ENCODE results near the gene CTNND2.

Gene CTNND2

GRCh38 chr5:11922394-11922793, 18.1 kb upstream of the CTNND2 start:
- CTCF ChIA-PET, result no interaction called here
- TF ChIP-seq, protein P1, sequence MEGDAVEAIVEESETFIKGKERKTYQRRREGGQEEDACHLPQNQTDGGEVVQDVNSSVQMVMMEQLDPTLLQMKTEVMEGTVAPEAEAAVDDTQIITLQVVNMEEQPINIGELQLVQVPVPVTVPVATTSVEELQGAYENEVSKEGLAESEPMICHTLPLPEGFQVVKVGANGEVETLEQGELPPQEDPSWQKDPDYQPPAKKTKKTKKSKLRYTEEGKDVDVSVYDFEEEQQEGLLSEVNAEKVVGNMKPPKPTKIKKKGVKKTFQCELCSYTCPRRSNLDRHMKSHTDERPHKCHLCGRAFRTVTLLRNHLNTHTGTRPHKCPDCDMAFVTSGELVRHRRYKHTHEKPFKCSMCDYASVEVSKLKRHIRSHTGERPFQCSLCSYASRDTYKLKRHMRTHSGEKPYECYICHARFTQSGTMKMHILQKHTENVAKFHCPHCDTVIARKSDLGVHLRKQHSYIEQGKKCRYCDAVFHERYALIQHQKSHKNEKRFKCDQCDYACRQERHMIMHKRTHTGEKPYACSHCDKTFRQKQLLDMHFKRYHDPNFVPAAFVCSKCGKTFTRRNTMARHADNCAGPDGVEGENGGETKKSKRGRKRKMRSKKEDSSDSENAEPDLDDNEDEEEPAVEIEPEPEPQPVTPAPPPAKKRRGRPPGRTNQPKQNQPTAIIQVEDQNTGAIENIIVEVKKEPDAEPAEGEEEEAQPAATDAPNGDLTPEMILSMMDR (IDR thresholded peaks at IDR 0.05; ENCODE audit: control extremely low read depth, extremely low read depth, low read depth, missing control alignments), result no peak

DNA sequence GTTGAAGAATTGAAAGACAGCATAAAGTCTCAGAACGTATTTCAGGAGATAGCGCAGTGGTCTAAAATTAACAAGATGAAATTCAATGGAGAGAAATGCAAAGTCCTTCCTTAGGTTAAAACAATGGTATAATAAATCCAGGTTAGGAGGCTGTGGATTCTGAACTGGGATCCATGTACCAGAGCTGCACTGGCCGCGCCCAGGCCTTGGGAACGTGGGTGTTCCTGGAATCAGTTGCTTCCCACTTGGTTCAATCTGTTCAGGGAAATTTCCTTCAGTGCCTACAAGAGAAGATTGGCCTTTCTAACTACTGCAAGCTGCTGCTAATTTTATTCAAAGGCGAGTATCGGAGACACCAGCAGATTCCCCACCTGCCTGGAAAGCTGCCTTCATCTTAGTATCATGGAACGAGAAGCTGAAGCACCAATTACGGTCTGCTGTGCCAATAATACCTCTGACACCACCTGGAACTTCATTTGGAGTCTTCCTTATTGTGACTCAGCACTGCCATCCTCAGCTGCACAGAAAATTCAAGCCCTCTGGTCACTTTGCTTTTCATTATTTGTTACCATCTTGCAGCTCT, 14.3 kb upstream of the CTNND2 start:
- ChIA-PET POLR2A (no interaction called here), CTCF (no interaction called here)
- TF ChIP-seq, protein P1 (IDR thresholded peaks at IDR 0.05; ENCODE audit: control extremely low read depth, extremely low read depth, low read depth, missing control alignments), result no peak
- no peak for DNase-seq (ENCODE audit: extremely low spot score)

More at GRCh38 chr5:11922394-11922793, 18.1 kb upstream of the CTNND2 start:
- POLR2A ChIA-PET, result no interaction called here
- DNase-seq (ENCODE audit: extremely low spot score), result no peak

DNA sequence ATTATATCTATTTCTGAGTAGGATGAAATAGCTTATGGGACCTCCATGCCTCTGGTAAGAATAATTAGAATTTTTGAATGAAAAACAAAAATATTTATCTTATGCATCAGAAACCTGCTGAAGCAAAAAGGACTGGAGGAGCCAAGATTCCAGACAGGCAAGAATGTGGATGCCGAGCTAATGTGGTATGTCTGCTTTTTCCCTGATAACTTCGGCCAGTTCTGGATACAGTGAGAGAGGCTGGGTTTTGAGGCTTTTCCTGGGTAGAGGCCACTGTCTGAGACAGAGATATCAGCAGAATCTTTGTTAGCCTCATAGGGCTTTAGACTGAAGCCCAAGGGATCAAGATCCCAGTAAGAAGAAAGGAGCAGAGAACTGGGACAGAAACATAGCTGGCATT, 5.2 kb upstream of the CTNND2 start:
- ChIA-PET CTCF (no interaction called here), POLR2A (no interaction called here)
- no peak for DNase-seq (ENCODE audit: extremely low spot score)
- TF ChIP-seq, protein P1 (IDR thresholded peaks at IDR 0.05; ENCODE audit: control extremely low read depth, extremely low read depth, low read depth, missing control alignments), result no peak

DNA sequence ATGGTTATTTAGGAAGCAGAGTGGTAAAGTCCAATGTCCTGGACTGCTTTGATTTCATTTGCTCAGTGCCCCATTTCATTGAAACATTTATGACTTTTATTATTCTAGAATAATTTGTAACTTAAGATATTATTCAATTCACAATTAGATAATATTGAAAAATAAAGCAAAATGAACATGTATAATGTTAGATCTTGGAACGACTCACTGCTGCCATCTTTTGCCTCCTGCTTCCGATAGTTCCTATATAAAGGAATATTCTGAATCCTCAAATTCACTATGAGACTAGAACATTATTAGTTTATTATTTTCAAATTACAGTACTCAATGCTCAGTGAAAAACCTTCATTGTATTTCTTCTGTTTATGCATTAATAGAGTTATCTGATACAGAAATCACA, 2.3 kb upstream of the CTNND2 start:
- ChIA-PET POLR2A (no interaction called here), CTCF (no interaction called here)
- TF ChIP-seq, protein P1 (IDR thresholded peaks at IDR 0.05; ENCODE audit: control extremely low read depth, extremely low read depth, low read depth, missing control alignments), result no peak
- DNase-seq (ENCODE audit: extremely low spot score), result no peak

- no peak for DNase-seq (ENCODE audit: extremely low spot score)
- POLR2A ChIA-PET, result no interaction called here
- TF ChIP-seq, protein P1 (IDR thresholded peaks at IDR 0.05; ENCODE audit: control extremely low read depth, extremely low read depth, low read depth, missing control alignments), result no peak
- CTCF ChIA-PET, result no interaction called here
These were observed 960 bp upstream of the CTNND2 start for GRCh38 chr5:11905206-11905605.

DNA sequence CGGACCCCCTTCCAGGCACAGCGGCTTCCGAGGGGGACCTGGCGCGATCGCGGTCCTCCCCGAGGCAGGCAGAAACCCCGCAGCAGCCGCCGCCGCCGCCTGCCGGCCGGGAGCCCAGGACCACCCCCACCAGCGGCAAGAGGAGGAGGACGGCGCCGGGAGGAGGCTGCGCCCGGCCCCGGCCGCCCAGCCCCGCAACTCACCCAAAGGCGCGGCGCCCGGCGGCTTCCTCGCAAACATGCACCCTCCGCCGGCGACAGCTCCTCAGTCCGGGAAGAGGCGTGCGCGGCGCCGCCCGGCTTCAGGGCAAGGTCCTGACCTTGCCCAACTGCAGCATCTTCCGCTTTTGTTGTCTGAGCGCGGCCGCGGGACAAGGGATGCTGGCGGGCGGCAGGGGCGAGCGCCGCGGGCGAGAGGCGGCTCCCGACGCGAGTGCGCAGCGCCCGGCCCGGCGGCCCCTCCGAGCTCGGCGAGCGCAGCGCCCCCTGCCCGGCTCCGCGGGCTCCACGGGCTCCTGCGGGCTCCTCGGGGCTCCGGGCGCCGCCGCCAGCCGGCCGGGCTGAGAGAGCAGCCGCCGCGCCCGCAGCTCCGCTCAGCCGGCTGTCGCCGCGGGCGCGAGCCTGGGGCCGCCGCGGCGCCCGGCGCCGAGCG, 507 bp downstream of the CTNND2 start:
- TF ChIP-seq, protein P1 (IDR thresholded peaks at IDR 0.05; ENCODE audit: control extremely low read depth, extremely low read depth, low read depth, missing control alignments), result no peak
- ChIA-PET CTCF (no interaction called here), POLR2A (no interaction called here)
- peak; percentile 12 for DNase-seq (ENCODE audit: extremely low spot score)
